Putamen (tissue), 1 donor: Measurements from ENCODE around the gene INO80.

Experiments
- DNase-seq: peaks from one replicate; pipeline ENCODE4 v3.0.0-alpha.2; 2016; ENCODE audit warnings: low spot score

The INO80 gene

GRCh38 chr15:40930430-40931299 is 185.4 kb downstream of the INO80 start:
- DNase-seq, result no peak

- DNase-seq, result no peak
Observed at GRCh38 chr15:40929660-40930429, 186.2 kb downstream of the INO80 start.
